HG03432 (cell line): ENCODE results near the gene KRTAP10-6.
"Not testable (repeated sequence)": the region's sequence is repeated elsewhere in the genome, so short reads cannot be mapped to it uniquely, and the experiment has no call there.

Source experiments
- ATAC-seq: cut with Tn5 transposase; IDR thresholded peaks from one replicate; pipeline ENCODE4 v1.9.1; 2021; ENCODE audit warnings: mild to moderate bottlenecking, moderate library complexity; ENCODE audit not compliant: unreplicated experiment

Gene KRTAP10-6

DNA sequence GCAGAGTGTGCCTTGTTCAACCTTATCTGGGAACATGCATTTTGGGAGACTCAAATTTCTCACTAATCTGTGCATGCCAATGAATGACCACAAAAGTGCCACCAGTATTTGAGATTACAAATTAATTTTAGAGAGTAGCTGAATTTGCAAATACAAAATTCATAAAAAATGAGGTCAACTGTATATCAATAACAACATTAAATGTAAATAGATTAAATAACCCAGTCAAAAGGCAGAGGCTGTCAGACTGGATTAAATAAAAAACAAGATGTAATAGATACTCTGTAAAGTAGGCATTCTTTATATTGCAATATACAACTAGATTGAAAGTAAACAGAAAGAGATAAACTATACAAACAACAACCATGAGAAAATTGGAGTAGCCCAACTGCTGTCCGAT, 28.2 kb downstream of the KRTAP10-6 start:
- no peak for ATAC-seq

DNA sequence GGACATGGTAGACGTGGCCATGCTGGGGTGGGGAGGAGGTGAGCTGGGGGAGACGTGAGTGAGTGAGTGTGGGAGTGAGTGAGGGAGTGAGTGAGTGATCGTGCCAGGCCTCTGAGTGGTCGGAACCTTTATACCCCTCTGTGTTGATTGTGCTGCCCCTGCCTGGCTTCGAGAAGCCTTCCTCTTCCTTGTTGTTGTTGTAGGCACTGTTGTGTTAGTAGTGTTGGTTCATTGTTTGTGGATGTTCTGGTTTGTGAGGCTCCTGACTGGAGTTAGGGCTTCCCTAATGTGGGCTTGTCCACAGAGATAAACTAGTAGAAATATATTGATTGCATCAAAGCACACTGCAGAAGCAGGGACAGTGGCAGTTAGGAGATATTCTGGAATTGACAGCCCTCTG, 33.6 kb downstream of the KRTAP10-6 start, which contains the start of gene KRTAP10-3:
TSS of gene KRTAP10-3 (minus strand) at position 101 of the 400 bp plus-strand sequence. CDS start at position 21, 80 bp downstream.
- no peak for ATAC-seq

DNA sequence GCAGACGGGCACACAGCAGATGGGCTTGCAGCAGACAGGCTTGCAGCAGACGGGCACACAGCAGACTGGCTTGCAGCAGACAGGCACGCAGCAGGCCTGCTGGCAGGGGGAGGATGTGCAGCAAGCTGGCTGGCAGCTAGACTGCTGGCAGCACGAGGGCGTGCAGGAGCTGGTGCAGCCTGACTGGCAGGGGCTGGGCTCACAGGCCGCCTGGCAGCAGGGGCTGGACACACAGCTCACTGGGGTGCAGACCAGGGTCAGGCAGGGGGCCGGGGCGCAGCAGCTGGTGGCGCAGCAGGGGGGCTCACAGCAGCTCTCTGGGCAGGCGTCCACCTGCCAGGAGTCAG, 34.0 kb downstream of the KRTAP10-6 start:
- not testable (repeated sequence) for ATAC-seq

DNA sequence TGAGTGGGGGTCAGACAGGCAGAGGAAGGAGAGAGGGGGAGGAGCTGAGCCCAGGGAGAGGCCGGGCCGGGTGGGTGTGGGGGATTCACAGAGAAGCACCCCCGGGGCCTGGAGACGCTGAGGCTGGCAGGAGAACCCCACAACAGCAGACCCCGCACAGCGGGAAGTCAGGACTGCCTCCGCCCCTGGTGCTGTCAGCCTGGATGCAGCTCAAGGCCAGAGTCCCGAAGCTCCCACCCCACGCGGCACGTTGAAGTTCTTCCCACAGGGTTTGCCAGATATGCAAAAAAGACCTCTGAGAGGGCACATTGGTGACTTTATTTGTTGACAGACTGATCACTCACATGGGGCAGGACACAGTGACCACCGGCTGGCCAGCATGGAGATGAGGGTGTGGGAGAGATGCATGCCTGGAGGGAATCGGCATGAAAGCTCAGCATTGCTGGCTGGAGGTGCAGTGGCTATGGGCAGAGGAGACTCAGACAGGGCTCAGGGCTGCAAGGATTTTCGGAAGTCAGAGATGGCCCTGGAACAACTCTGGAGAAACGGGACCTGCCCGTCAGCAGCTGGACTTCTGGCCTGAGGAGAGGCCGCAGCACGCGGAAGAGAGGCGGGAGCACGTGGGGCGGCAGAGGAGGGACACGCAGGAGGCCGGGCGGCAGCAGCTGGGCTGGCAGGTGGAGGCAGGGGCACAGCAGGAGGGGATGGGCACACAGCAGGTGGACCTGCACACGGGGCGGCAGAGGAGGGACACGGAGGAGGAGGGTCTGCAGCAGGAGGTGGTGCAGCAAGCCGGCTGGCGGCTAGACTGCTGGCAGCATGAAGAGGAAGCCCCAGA, 34.6 kb downstream of the KRTAP10-6 start:
- ATAC-seq, result no peak

DNA sequence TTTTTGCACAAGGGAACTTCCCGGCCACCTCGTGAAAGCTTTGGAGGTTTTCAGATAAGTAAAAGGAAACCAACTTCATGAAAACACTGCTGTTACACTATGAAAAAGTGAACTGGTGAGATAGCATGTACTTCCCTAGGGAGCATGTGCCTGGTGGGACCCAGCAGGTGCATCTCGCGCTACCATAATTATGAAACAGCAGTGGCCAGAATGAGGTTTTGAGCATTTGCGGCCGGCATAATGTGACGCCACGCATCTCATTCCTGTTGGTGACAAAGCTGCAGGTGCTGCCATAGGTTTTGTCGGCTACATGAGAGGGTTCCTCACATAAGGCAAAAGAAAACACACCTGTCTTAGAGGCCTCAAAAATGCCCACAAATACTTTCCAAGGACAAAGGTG, 35.4 kb downstream of the KRTAP10-6 start:
- no peak for ATAC-seq

DNA sequence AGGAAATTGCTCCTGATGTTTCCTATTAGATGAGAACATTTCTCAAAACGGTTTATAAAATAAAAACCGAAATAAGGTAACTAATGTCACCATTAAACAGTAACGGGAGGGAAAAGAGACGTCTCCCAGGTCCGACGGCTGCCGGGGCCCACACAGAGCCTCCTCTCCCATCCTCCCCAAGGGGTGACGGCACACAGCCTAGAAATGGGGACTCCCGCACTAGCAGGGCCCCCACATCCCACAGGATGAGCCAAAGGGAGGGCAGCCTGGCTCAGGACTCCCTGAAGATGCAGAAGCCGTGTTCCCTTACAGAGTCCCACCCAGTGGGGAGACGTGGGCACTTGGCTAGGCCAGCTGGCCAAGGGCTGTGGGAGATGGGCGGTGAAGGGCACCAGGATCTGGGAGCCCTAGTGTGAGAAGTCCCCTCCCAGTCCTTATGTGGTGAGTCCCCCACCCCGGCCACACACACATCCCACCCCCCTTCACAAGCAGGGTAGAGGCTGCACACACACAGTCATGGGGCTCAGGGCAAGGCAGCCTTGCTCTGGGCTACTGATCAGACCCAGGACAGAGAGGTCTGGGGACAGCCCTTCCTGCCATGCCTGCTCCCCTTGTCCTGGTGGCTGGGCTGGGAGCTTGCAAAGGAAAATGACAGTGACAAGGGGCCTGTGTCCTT, 37.0 kb downstream of the KRTAP10-6 start:
- ATAC-seq, result no peak

DNA sequence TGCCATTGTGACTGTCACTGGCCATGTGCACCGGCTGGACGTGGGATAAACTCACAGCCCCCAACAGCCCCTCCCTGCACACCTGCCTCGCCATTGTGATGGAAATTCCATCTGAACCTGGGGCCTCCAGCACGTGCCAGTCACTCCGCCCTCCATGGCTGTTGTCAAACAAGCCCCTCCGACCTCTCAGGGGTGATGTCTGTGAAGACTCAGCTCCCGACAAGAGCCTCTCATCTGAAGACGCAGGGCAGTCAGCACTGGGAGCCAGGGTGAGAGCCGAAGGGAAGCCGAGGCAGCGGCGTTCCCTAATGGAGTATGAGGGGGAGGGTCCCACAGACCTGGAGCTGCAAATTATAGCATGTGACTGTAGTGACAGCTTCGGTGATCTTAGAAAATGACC, 39.6 kb downstream of the KRTAP10-6 start:
- no peak for ATAC-seq

DNA sequence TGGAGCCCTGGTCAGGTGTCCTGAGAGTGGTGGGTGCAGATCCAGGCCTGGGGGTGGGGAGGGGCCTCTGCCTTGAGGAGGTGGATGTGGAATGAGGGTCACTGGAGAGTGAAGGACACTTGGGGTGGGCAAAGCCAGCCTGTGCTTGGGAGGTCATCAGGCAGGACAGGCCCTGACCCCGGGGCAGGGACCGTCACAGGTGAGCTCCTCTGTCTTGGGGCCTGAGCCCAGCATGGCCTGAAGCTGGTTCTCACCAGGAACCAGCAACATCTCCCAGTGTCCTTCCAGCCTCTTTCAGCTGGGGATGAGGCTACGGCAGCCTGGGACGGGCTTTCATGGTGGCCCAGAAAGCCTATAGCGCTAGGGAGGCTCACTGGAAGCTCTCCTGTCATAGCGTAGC, 40.2 kb downstream of the KRTAP10-6 start:
- no peak for ATAC-seq

GRCh38 chr21:44551340-44551961, 40.9 kb downstream of the KRTAP10-6 start, which contains the start of gene KRTAP10-2:
Gene KRTAP10-2, minus strand, starts transcription at chr21:44551505. Its CDS starts 47 bp downstream, at chr21:44551458.
- no peak for ATAC-seq

DNA sequence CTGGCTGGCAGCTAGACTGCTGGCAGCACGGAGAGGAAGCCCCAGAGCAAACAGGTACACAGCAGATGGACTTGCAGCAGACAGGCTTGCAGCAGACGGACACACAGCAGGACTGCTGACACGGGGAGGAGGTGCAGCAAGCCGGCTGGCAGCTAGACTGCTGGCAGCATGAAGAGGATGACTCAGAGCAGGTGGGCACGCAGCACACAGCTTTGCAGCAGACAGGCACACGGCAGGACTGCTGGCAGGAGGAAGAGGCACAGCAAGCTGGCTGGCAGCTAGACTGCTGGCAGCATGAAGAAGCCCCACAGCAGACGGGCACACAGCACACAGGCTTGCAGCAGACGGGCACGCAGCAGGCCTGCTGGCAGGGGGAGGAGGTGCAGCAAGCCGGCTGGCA, 41.5 kb downstream of the KRTAP10-6 start:
- ATAC-seq, result no peak

- not testable (repeated sequence) for ATAC-seq
Observed at GRCh38 chr21:44550285-44550684, 42.0 kb downstream of the KRTAP10-6 start.

DNA sequence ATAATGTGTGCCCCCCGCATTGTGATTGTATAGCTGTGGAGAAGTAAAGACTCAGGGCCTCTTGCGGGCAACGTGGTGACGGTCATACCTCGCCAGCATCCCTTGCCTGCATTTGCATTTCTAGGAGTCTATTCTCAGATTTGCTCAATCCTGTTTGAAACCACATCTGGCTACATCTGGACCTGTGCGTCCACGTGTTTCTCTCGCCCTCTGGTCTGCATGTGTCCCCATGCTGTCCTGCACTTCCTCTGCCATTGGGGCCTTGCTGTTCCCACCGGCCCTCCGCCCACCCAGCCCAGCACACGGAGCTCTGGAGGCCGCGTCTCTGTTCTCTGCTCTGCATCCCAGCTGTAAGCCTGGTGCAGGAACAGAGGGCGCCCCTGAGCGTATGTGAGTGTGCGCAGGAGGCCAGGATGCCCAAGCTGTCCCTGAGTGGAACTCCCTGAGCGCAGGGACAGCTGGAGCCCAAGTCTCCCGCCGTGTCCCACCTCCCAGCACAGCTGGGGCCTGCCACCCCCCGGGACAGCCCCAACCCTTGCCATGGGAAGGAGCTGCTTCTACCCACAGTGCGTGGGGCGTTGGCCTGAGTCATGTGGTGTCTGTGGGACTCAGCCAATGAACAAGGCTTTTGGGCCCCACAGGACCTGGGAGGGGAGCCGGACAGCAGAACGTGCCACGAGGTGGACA, 42.6 kb downstream of the KRTAP10-6 start:
- ATAC-seq, result no peak

- ATAC-seq, result no peak
Observed at GRCh38 chr21:44548922-44549321, 43.4 kb downstream of the KRTAP10-6 start.

- no peak for ATAC-seq
Observed at GRCh38 chr21:44548381-44548780, 43.9 kb downstream of the KRTAP10-6 start.

GRCh38 chr21:44547656-44548331, 44.5 kb downstream of the KRTAP10-6 start:
- no peak for ATAC-seq

- ATAC-seq, result no peak
Observed at GRCh38 chr21:44544566-44544965, 47.7 kb downstream of the KRTAP10-6 start.

DNA sequence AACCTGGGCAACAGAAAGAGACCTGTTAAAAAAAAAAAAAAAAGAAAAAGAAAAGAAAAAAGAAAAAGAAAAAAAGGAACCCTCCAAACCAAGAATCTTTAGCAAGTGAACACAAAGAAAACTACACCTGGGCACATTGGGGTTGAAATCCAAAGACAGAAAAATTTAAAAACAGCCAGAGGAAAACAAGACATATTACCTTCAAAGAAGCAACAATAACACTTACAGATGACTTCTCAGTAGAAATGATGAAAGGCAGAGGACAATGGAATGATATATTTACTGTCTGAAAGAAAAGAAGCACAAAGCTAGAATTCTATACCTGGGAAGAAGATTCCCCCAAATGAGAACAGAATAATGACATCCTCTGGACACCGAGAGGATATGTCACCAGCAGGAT, 49.6 kb downstream of the KRTAP10-6 start:
- ATAC-seq, result no peak
